Testis (tissue), 5 donors: ENCODE results near the gene PROCR. TPM values are rescaled to one million over a fixed set of nuclear protein-coding genes. Genes with fewer than 3 reads are reported as not detected.

Source experiments
- DNase-seq: peaks from one replicate; pipeline ENCODE4 v3.0.0-alpha.2; 2019
- H3K27ac ChIP-seq, 2 donors: fragments of 200-600 bp; sonication (generic); one replicate each; pipeline ENCODE4 v1.5.1; 2019
- H3K27me3 ChIP-seq: fragments of 200-600 bp; sonication (generic); one replicate; pipeline ENCODE4 v1.5.1; 2019
- H3K36me3 ChIP-seq: fragments of 200-600 bp; sonication (generic); one replicate; pipeline ENCODE4 v1.5.1; 2017; ENCODE audit warnings: low read depth; ENCODE audit errors: missing control alignments
- H3K4me1 ChIP-seq: fragments of 200-600 bp; sonication (generic); one replicate; pipeline ENCODE4 v1.5.1; 2019
- H3K4me3 ChIP-seq, 2 donors: fragments of 200-600 bp; sonication (generic); one replicate each; pipeline ENCODE4 v1.5.1; 2017 to 2019
- H3K9me3 ChIP-seq: fragments of 200-600 bp; sonication (generic); one replicate; pipeline ENCODE4 v1.5.1; 2017
- POLR2A ChIP-seq: fragments of 450-650 bp; IDR thresholded peaks from one replicate; pipeline ENCODE4 v1.6.1; 2017; ENCODE audit warnings: antibody characterized with exemption, mild to moderate bottlenecking, moderate library complexity
- WGBS, 2 donors: methylation state at CpG; one replicate each; pipeline ENCODE4 v1.1.5; 2018; 5-methylcytosine and 5-hydroxymethylcytosine counted together
- intact Hi-C: fragments of 100-400 bp; cut with DNase I; formaldehyde crosslinking; loops from one replicate; pipeline ENCODE4 v1.15.1; 2023; ENCODE audit warnings: low total_unique reads
- long read RNA-seq, 2 donors: transcript quantifications; one replicate each; lab custom pipeline, GENCODE V29; 2026
- polyA plus RNA-seq: library from polyadenylated mRNA; stranded (reverse); fragments of 350-450 nt; fragmentation: Illumina TruSeq; extraction: RNeasy Lipid Tissue Mini Kit (QIAGEN cat#74804); gene quantifications from one replicate; pipeline ENCODE4 v1.2.3, GENCODE V29; 2014; ENCODE audit warnings: low read depth, low replicate concordance; ENCODE audit not compliant: insufficient read depth
- total RNA-seq, 2 donors: library from RNA; depleted of rRNA; stranded (reverse); fragments of >200 nt; gene quantifications; one replicate each; pipeline ENCODE4 v1.2.3, GENCODE V29; 2016
- TF ChIP-seq, protein P1 (sequence below), 3 experiments: fragments of 450-650 bp in 2 of 3; fragments of 200-600 bp in 1 of 3; sonication (generic) in 1 of 3; IDR thresholded peaks; one replicate each; pipeline ENCODE4 v1.5.1; 2016 to 2019; ENCODE audit warnings: antibody characterized with exemption in 3 of 3, mild to moderate bottlenecking in 2 of 3, moderate library complexity in 1 of 3

PROCR gene
- total RNA-seq = 1 to 10 TPM; 7.2 to 8.2 TPM
- polyA plus RNA-seq = 23.6 TPM
- long read RNA-seq, donor 1, transcript PROCR-201 (4 exons, 1,348 nt) = major isoform, 39 of 40 reads
- long read RNA-seq, donor 1, partial matches to known transcripts = 0 of 40 reads
- long read RNA-seq, donor 1, other reads (novel, unspliced or antisense) = 0 of 40 reads
- long read RNA-seq, donor 2, transcript PROCR-201 (4 exons, 1,348 nt) = major isoform, 23 of 23 reads
- long read RNA-seq, donor 2, partial matches to known transcripts = 0 of 23 reads
- long read RNA-seq, donor 2, other reads (novel, unspliced or antisense) = 0 of 23 reads

DNA sequence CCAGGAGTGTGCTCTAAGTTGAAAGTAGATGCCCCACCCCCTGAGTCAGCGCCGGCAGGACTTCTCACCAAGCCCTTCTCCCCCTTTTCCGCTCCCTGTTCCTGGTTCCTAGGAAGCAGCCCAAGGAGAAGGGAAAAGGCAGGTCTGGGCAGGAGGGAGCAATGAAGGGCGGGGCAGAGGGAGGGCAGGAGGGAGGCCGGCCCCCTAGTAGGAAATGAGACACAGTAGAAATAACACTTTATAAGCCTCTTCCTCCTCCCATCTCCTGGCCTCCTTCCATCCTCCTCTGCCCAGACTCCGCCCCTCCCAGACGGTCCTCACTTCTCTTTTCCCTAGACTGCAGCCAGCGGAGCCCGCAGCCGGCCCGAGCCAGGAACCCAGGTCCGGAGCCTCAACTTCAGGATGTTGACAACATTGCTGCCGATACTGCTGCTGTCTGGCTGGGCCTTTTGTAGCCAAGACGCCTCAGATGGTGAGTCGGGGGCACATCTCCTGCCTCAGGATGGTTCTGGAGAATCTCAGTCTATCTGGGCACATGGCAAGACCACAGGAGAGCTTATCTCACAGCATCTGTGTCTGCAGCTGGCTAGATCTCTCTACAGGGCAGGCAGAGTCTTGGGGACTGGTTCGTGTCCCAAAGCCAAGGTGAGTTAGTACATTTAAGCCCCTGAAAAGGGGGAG is at the start of gene PROCR:
Gene PROCR, plus strand, starts transcription at position 320 of the 681 bp plus-strand sequence. Its CDS starts 83 bp downstream, at position 403.
- intact Hi-C loops = no loop called here
- H3K36me3 ChIP-seq = no peaks in the 10 kb centered on the region
- H3K27me3 ChIP-seq = no peaks in the 10 kb centered on the region
- DNase-seq = peak; percentile 73
- H3K9me3 ChIP-seq = no peaks in the 10 kb centered on the region
- H3K4me3 ChIP-seq = no peak within 1 kb of the TSS
- no peak within 1 kb of the TSS for H3K27ac ChIP-seq
- TF ChIP-seq POLR2A = no peak
- TF ChIP-seq, protein P1, sequence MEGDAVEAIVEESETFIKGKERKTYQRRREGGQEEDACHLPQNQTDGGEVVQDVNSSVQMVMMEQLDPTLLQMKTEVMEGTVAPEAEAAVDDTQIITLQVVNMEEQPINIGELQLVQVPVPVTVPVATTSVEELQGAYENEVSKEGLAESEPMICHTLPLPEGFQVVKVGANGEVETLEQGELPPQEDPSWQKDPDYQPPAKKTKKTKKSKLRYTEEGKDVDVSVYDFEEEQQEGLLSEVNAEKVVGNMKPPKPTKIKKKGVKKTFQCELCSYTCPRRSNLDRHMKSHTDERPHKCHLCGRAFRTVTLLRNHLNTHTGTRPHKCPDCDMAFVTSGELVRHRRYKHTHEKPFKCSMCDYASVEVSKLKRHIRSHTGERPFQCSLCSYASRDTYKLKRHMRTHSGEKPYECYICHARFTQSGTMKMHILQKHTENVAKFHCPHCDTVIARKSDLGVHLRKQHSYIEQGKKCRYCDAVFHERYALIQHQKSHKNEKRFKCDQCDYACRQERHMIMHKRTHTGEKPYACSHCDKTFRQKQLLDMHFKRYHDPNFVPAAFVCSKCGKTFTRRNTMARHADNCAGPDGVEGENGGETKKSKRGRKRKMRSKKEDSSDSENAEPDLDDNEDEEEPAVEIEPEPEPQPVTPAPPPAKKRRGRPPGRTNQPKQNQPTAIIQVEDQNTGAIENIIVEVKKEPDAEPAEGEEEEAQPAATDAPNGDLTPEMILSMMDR (IDR thresholded peaks at IDR 0.05) = no peak
- 14 to 19% methylated on average over 16 of the region's 16 CpGs for WGBS, 2 donors
- H3K4me1 ChIP-seq = no peaks in the 10 kb centered on the region

DNA sequence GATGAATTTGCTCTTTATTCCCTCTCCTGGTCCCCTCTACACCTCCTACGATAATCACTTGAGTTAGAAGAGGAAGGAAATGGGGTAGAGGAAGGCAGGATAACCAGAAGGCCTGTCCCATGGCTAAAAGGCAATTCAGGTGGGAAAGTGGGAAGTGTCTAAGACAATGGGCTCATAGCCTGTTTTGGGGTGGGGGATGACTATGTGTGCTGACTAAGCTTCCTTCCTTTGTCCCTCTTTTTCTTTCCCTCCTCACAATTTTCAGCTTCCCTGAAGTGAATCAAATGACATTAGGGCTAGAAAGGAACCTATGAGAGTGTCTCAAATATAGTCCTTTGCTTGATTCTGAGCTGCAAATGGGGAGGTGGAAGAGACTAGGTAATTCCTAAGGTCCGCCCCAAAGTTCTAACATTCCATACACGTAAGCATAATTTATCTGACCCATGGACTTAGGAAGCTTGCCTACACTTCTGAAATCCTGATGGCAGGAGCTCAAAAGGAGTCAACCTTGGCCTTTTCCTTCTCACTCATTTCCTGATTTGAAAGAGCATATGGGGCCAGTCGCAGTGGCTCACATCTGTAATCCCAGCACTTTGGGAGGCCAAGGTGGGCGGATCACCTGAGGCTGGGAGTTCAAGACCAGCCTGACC is 49.0 kb upstream of the PROCR start:
- Histone ChIP-seq H3K27me3 (no peaks in the 10 kb centered on the region), H3K9me3 (no peaks in the 10 kb centered on the region), H3K27ac (no peak overlapping the region), H3K4me1 (no peaks in the 10 kb centered on the region), H3K4me3 (no peak overlapping the region), H3K36me3 (no peaks in the 10 kb centered on the region)
- intact Hi-C loops = no loop called here
- DNase-seq = no peak
- 84 to 87% methylated on average over 4 to 5 of the region's 5 CpGs for WGBS, 2 donors
- no peak for TF ChIP-seq POLR2A
- TF ChIP-seq, protein P1 (IDR thresholded peaks at IDR 0.05) = no peak

DNA sequence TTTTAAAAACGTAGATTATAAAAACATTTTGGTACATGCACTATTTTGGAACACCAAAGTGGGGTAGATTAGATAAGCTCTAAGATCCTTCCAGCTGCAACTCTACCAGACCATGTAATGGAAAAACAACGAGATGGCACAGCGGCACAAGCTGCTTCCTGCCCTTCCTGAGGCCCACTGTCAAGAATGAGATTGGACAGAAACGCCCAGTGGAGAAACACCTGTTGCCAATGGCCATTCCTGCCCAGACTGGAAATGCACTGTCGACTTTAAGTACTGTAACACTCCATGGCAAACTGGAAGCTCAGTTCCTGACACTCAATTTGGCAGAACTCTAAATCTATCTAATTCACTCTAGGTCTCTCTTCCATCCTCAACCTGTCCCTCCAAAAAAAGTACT is 46.1 kb upstream of the PROCR start:
- WGBS, 2 donors = 88 to 90% methylated on average over 5 of the region's 5 CpGs
- DNase-seq = no peak
- H3K36me3 ChIP-seq = no peaks in the 10 kb centered on the region

DNA sequence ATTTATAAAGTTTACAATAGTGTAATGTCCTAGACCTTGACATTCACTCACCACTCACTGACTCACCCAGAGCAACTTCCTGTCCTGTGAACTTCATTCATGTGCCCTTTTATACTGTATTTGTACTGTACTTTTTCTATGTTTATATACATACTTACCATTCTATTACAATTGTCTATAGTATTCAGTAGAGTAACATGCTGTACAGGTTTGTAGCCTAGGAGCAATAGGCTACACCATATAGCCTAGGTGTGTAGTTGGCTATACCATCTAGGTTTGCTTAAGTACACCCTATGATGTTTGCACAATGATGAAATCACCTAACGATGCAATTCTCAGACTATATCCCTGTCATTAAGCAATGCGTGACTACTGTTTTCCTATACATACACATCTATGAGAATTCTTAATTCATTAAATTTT is 42.2 kb upstream of the PROCR start:
- Histone ChIP-seq H3K36me3 (no peaks in the 10 kb centered on the region), H3K9me3 (no peaks in the 10 kb centered on the region), H3K27ac (no peak overlapping the region), H3K4me3 (no peak overlapping the region), H3K4me1 (peaks cover 6% of the 10 kb centered on the region), H3K27me3 (no peaks in the 10 kb centered on the region)
- no peak for TF ChIP-seq POLR2A
- TF ChIP-seq, protein P1 (IDR thresholded peaks at IDR 0.05) = no peak
- intact Hi-C loops = no loop called here
- no peak for DNase-seq
- 93 to 96% methylated on average over 2 of the region's 2 CpGs for WGBS, 2 donors

More for the DNA sequence above, 46.1 kb upstream of the PROCR start:
- no peak overlapping the region for H3K4me3 ChIP-seq
- intact Hi-C loops = no loop called here
- H3K27ac ChIP-seq = no peak overlapping the region
- no peaks in the 10 kb centered on the region for H3K27me3 ChIP-seq
- no peaks in the 10 kb centered on the region for H3K4me1 ChIP-seq
- TF ChIP-seq POLR2A = no peak
- TF ChIP-seq, protein P1 (IDR thresholded peaks at IDR 0.05) = no peak
- no peaks in the 10 kb centered on the region for H3K9me3 ChIP-seq
